Esophagus muscularis mucosa (tissue), 4 donors: ENCODE results near the gene CAMKMT. TPM values are rescaled to one million over a fixed set of nuclear protein-coding genes. Genes with fewer than 3 reads are reported as not detected.

ENCODE experiments used
- DNase-seq: peaks from one replicate; pipeline ENCODE4 v3.0.0-alpha.2; 2017; ENCODE audit errors: extremely low spot score
- H3K27ac ChIP-seq, 4 donors: fragments of 200-600 bp; sonication (generic); replicated peaks in 1 of 4; 1 replicate in 3 of 4; 2 replicates in 1 of 4; pipeline ENCODE4 v1.5.1; 2016 to 2019; ENCODE audit warnings: mild to moderate bottlenecking in 1 of 4
- H3K27me3 ChIP-seq, 4 donors: fragments of 200-600 bp; sonication (generic); one replicate each; pipeline versions ENCODE4 v1.5.1 to v1.6.0; 2016 to 2019
- H3K36me3 ChIP-seq, 4 donors: fragments of 200-600 bp; sonication (generic); one replicate each; pipeline ENCODE4 v1.5.1; 2016 to 2019
- H3K4me1 ChIP-seq, 4 donors: fragments of 200-600 bp; sonication (generic); one replicate each; pipeline ENCODE4 v1.5.1; 2016 to 2019
- H3K4me3 ChIP-seq, 4 donors: fragments of 200-600 bp; sonication (generic); 1 replicate in 2 of 4; 2 replicates in 2 of 4; pipeline ENCODE4 v1.5.1; 2016 to 2019; ENCODE audit warnings: mild to moderate bottlenecking in 4 of 4, moderate library complexity in 1 of 4
- H3K9me3 ChIP-seq, 4 donors: fragments of 200-600 bp; sonication (generic); 1 replicate in 3 of 4; 2 replicates in 1 of 4; pipeline ENCODE4 v1.5.1; 2016 to 2019
- CTCF ChIP-seq, 3 experiments: fragments of 200-600 bp in 2 of 3; fragments of 450-650 bp in 1 of 3; sonication (generic) in 2 of 3; IDR thresholded peaks; one replicate each; pipeline ENCODE4 v1.5.1; 2017 to 2019; ENCODE audit warnings: antibody characterized with exemption in 3 of 3, mild to moderate bottlenecking in 2 of 3, moderate library complexity in 1 of 3
- EP300 ChIP-seq: sonication (generic); formaldehyde crosslinking; IDR thresholded peaks from one replicate; pipeline ENCODE4 v1.6.1; 2017; ENCODE audit warnings: antibody characterized with exemption
- POLR2A ChIP-seq: fragments of 450-650 bp; IDR thresholded peaks from one replicate; pipeline ENCODE4 v1.6.1; 2017; ENCODE audit warnings: antibody characterized with exemption, moderate library complexity, mild to moderate bottlenecking, low read depth
- POLR2AphosphoS5 ChIP-seq, 2 donors: sonication (generic); formaldehyde crosslinking; IDR thresholded peaks; one replicate each; pipeline ENCODE4 v1.6.1; 2017; ENCODE audit warnings: antibody characterized with exemption in 2 of 2
- WGBS: methylation state at CpG from one replicate; pipeline ENCODE4 v1.1.5; 2018; 5-methylcytosine and 5-hydroxymethylcytosine counted together
- intact Hi-C: fragments of 100-400 bp; cut with DNase I; formaldehyde crosslinking; loops from one replicate; pipeline ENCODE4 v1.15.1; 2023
- total RNA-seq, 4 donors: library from RNA; depleted of rRNA; stranded (reverse); fragments of >200 nt; gene quantifications; one replicate each; pipeline versions ENCODE4 v1.1.0 to v1.2.1, GENCODE V29; 2016

CAMKMT gene
- total RNA-seq, 4 donors from 2014 or later: 5.8 to 8.3 (median 6.9) TPM

GRCh38 chr2:44679584-44679983, 317.8 kb downstream of the CAMKMT start:
- intact Hi-C loops: no loop called here
- Histone ChIP-seq H3K27me3 (no peaks in the 10 kb centered on the region), H3K4me3 (no peak overlapping the region), H3K4me1 (peaks cover 0 to 9% (median 3%) of the 10 kb centered on the region in 4 donors), H3K9me3 (no peaks in the 10 kb centered on the region), H3K36me3 (no peaks in the 10 kb centered on the region), H3K27ac (no peak overlapping the region)
- WGBS: 95% methylated on average over 4 of the region's 4 CpGs
- no peak for TF ChIP-seq POLR2AphosphoS5 (IDR thresholded peaks at IDR 0.05)
- TF ChIP-seq CTCF (IDR thresholded peaks at IDR 0.05): no peak
- no peak for TF ChIP-seq POLR2A
- no peak for TF ChIP-seq EP300
- no peak for DNase-seq

- H3K27ac ChIP-seq: no peak overlapping the region
- H3K36me3 ChIP-seq: no peaks in the 10 kb centered on the region
- peaks cover 0 to 9% (median 3%) of the 10 kb centered on the region in 4 donors for H3K4me1 ChIP-seq
- 95% methylated on average over 4 of the region's 4 CpGs for WGBS
- DNase-seq: no peak
- intact Hi-C loops: no loop called here
- H3K27me3 ChIP-seq: no peaks in the 10 kb centered on the region
- no peaks in the 10 kb centered on the region for H3K9me3 ChIP-seq
- no peak for TF ChIP-seq POLR2A
- TF ChIP-seq EP300: no peak
- TF ChIP-seq POLR2AphosphoS5 (IDR thresholded peaks at IDR 0.05): no peak
- TF ChIP-seq CTCF (IDR thresholded peaks at IDR 0.05): no peak
- H3K4me3 ChIP-seq: no peak overlapping the region
Observed at GRCh38 chr2:44679990-44680389, 318.2 kb downstream of the CAMKMT start.

- Histone ChIP-seq H3K9me3 (no peaks in the 10 kb centered on the region), H3K4me1 (peaks cover 0 to 9% (median 3%) of the 10 kb centered on the region in 4 donors), H3K36me3 (no peaks in the 10 kb centered on the region), H3K27me3 (no peaks in the 10 kb centered on the region), H3K4me3 (no peak overlapping the region), H3K27ac (no peak overlapping the region)
- WGBS: 89% methylated on average over 8 of the region's 8 CpGs
- intact Hi-C loops: no loop called here
- TF ChIP-seq POLR2AphosphoS5 (IDR thresholded peaks at IDR 0.05): no peak
- TF ChIP-seq CTCF (IDR thresholded peaks at IDR 0.05): no peak
- TF ChIP-seq POLR2A: no peak
- no peak for TF ChIP-seq EP300
- no peak for DNase-seq
Observed at GRCh38 chr2:44680424-44680971, 318.8 kb downstream of the CAMKMT start.

- WGBS: 65% methylated on average over 5 of the region's 5 CpGs
- DNase-seq: no peak
- Histone ChIP-seq H3K27me3 (no peaks in the 10 kb centered on the region), H3K4me1 (peaks cover 0 to 9% (median 3%) of the 10 kb centered on the region in 4 donors), H3K36me3 (no peaks in the 10 kb centered on the region), H3K4me3 (no peak overlapping the region), H3K9me3 (no peaks in the 10 kb centered on the region), H3K27ac (no peak overlapping the region)
- TF ChIP-seq CTCF (IDR thresholded peaks at IDR 0.05) (no peak), POLR2A (no peak), EP300 (no peak), POLR2AphosphoS5 (IDR thresholded peaks at IDR 0.05) (no peak)
- intact Hi-C loops: no loop called here
Observed at GRCh38 chr2:44680983-44681531, 319.3 kb downstream of the CAMKMT start.

GRCh38 chr2:44682459-44682858, 320.7 kb downstream of the CAMKMT start:
- Histone ChIP-seq H3K4me3 (no peak overlapping the region), H3K27ac (no peak overlapping the region), H3K27me3 (no peaks in the 10 kb centered on the region), H3K9me3 (no peaks in the 10 kb centered on the region), H3K4me1 (peaks cover 0 to 9% (median 3%) of the 10 kb centered on the region in 4 donors), H3K36me3 (no peaks in the 10 kb centered on the region)
- TF ChIP-seq EP300 (no peak), POLR2AphosphoS5 (IDR thresholded peaks at IDR 0.05) (no peak), POLR2A (no peak), CTCF (IDR thresholded peaks at IDR 0.05) (no peak)
- DNase-seq: no peak
- intact Hi-C loops: no loop called here
- WGBS: 97% methylated on average over 6 of the region's 6 CpGs
